Smooth muscle cell (in vitro differentiated cells): ENCODE results near the gene PTPRT. TPM values are rescaled to one million over a fixed set of nuclear protein-coding genes. Genes with fewer than 3 reads are reported as not detected.

Experiments used
- DNase-seq: peaks from one replicate; lab custom pipeline; 2025; ENCODE audit not compliant: unreplicated experiment; lab: John Stamatoyannopoulos, UW
- H2AFZ ChIP-seq: fragments of 200-600 bp; sonication (generic); 2 replicates; pipeline ENCODE4 v1.6.0; 2016; ENCODE audit warnings: antibody characterized with exemption, low read depth, mild to moderate bottlenecking
- H3F3A ChIP-seq: fragments of 200-600 bp; sonication (generic); 2 replicates; pipeline ENCODE4 v1.6.0; 2017; ENCODE audit warnings: antibody characterized with exemption, low read depth
- H3K27ac ChIP-seq: fragments of 200-600 bp; sonication (generic); 2 replicates; pipeline ENCODE4 v1.5.1; 2016; ENCODE audit warnings: low read depth, mild to moderate bottlenecking
- H3K27me3 ChIP-seq: fragments of 200-600 bp; sonication (generic); 2 replicates; pipeline ENCODE4 v1.6.1; 2016; ENCODE audit warnings: low read depth, mild to moderate bottlenecking
- H3K36me3 ChIP-seq: fragments of 200-600 bp; sonication (generic); 2 replicates; pipeline ENCODE4 v1.5.1; 2016; ENCODE audit warnings: low read depth
- H3K4me1 ChIP-seq: fragments of 200-600 bp; sonication (generic); 2 replicates; pipeline ENCODE4 v1.5.1; 2016; ENCODE audit warnings: low read depth
- H3K4me2 ChIP-seq: fragments of 200-600 bp; sonication (generic); 2 replicates; pipeline ENCODE4 v1.6.0; 2016; ENCODE audit warnings: mild to moderate bottlenecking
- H3K4me3 ChIP-seq: fragments of 200-600 bp; sonication (generic); 2 replicates; pipeline ENCODE4 v1.5.1; 2016; ENCODE audit warnings: mild to moderate bottlenecking
- H3K79me2 ChIP-seq: fragments of 200-600 bp; sonication (generic); 2 replicates; pipeline ENCODE4 v1.6.0; 2016; ENCODE audit warnings: low read depth, mild to moderate bottlenecking
- H3K9ac ChIP-seq: fragments of 200-600 bp; sonication (generic); 2 replicates; pipeline ENCODE4 v1.6.0; 2016; ENCODE audit warnings: low read depth
- H3K9me3 ChIP-seq: fragments of 200-600 bp; sonication (generic); replicated peaks from 2 replicates; pipeline ENCODE4 v1.5.1; 2016; ENCODE audit warnings: low read depth
- H4K20me1 ChIP-seq: fragments of 200-600 bp; sonication (generic); 2 replicates; pipeline ENCODE4 v1.6.0; 2016; ENCODE audit warnings: low read depth
- CTCF ChIP-seq: fragments of 200-600 bp; sonication (generic); IDR thresholded peaks from 2 replicates; pipeline ENCODE4 v1.5.1; 2017; ENCODE audit warnings: borderline replicate concordance, mild to moderate bottlenecking, antibody characterized with exemption; ENCODE audit not compliant: insufficient read depth, poor library complexity, severe bottlenecking
- WGBS: methylation state at CpG from one replicate; pipeline ENCODE4 v1.1.7; 2016; ENCODE audit warnings: low lambda C conversion rate; 5-methylcytosine and 5-hydroxymethylcytosine counted together
- polyA plus RNA-seq: library from polyadenylated mRNA; unstranded; fragments of >200 nt; fragmentation: Nextera tagmentation; extraction: Ambion mirVana; gene quantifications from 2 replicates; pipeline ENCODE4 v1.2.1, GENCODE V29; 2016
- total RNA-seq: library from RNA; depleted of rRNA; stranded (reverse); fragments of >200 nt; gene quantifications from 2 replicates; pipeline ENCODE4 v1.2.3, GENCODE V29; 2014

The PTPRT gene
- total RNA-seq (0.99 and 1.7 TPM in 2 replicates), polyA plus RNA-seq (2.1 and 2.7 TPM in 2 replicates)

GRCh38 chr20:43189554-43190331 lies at the start of gene PTPRT:
Gene PTPRT, minus strand, starts transcription at chr20:43189906. Its CDS starts 173 bp downstream, at chr20:43189733.
- TF ChIP-seq CTCF: no peak
- Histone ChIP-seq H3K79me2 (no peaks in the 10 kb centered on the region), H3K27ac (no peak within 1 kb of the TSS), H3F3A (no peaks in the 10 kb centered on the region), H3K4me2 (peak within 1 kb of the TSS; percentile 93), H3K27me3 (peaks cover 37% of the 10 kb centered on the region), H3K4me1 (peaks cover 3% of the 10 kb centered on the region), H3K4me3 (peak within 1 kb of the TSS; percentile 44), H3K9ac (no peak within 1 kb of the TSS), H3K36me3 (no peaks in the 10 kb centered on the region), H4K20me1 (no peaks in the 10 kb centered on the region), H3K9me3 (no peaks in the 10 kb centered on the region), H2AFZ (peak within 1 kb of the TSS; percentile 2)
- DNase-seq: no peak
- 3% methylated on average over 41 of the region's 115 CpGs for WGBS

GRCh38 chr20:43238833-43239232 lies 49.1 kb upstream of the PTPRT start:
- Histone ChIP-seq H3K9me3 (no peaks in the 10 kb centered on the region), H3K9ac (no peak overlapping the region), H3K36me3 (no peaks in the 10 kb centered on the region), H2AFZ (no peak overlapping the region), H3K4me1 (no peaks in the 10 kb centered on the region), H3K27me3 (peaks cover 8% of the 10 kb centered on the region), H3F3A (no peaks in the 10 kb centered on the region), H3K4me2 (no peak overlapping the region), H3K79me2 (no peaks in the 10 kb centered on the region), H4K20me1 (no peaks in the 10 kb centered on the region), H3K27ac (no peak overlapping the region), H3K4me3 (no peak overlapping the region)
- no peak for DNase-seq
- 61% methylated on average over 3 of the region's 3 CpGs for WGBS
- no peak for TF ChIP-seq CTCF

- Histone ChIP-seq H3K79me2 (no peaks in the 10 kb centered on the region), H3K9me3 (no peaks in the 10 kb centered on the region), H3K4me3 (no peak overlapping the region), H2AFZ (no peak overlapping the region), H4K20me1 (no peaks in the 10 kb centered on the region), H3K36me3 (no peaks in the 10 kb centered on the region), H3K4me1 (no peaks in the 10 kb centered on the region), H3K27me3 (peaks cover 8% of the 10 kb centered on the region), H3K4me2 (no peak overlapping the region), H3K27ac (no peak overlapping the region), H3K9ac (no peak overlapping the region), H3F3A (no peaks in the 10 kb centered on the region)
- no peak for TF ChIP-seq CTCF
- WGBS: 50% methylated on average over 5 of the region's 5 CpGs
- no peak for DNase-seq
Observed at GRCh38 chr20:43238266-43238665, 48.6 kb upstream of the PTPRT start.
